Testis (tissue), 3 donors: ENCODE measurements around the gene MLNR. TPM values are rescaled to one million over a fixed set of nuclear protein-coding genes. Genes with fewer than 3 reads are reported as not detected.

Experiments used
- DNase-seq: peaks from one replicate; pipeline ENCODE4 v3.0.0-alpha.2; 2019
- H3K27ac ChIP-seq, 2 donors: fragments of 200-600 bp; sonication (generic); one replicate each; pipeline ENCODE4 v1.5.1; 2019
- H3K27me3 ChIP-seq: fragments of 200-600 bp; sonication (generic); one replicate; pipeline ENCODE4 v1.5.1; 2019
- H3K36me3 ChIP-seq: fragments of 200-600 bp; sonication (generic); one replicate; pipeline ENCODE4 v1.5.1; 2017; ENCODE audit warnings: low read depth; ENCODE audit errors: missing control alignments
- H3K4me1 ChIP-seq: fragments of 200-600 bp; sonication (generic); one replicate; pipeline ENCODE4 v1.5.1; 2019
- H3K4me3 ChIP-seq, 2 donors: fragments of 200-600 bp; sonication (generic); one replicate each; pipeline ENCODE4 v1.5.1; 2017 to 2019
- H3K9me3 ChIP-seq: fragments of 200-600 bp; sonication (generic); one replicate; pipeline ENCODE4 v1.5.1; 2017
- CTCF ChIP-seq, 3 experiments: fragments of 450-650 bp in 2 of 3; fragments of 200-600 bp in 1 of 3; sonication (generic) in 1 of 3; IDR thresholded peaks; one replicate each; pipeline ENCODE4 v1.5.1; 2016 to 2019; ENCODE audit warnings: antibody characterized with exemption in 3 of 3, mild to moderate bottlenecking in 2 of 3, moderate library complexity in 1 of 3
- POLR2A ChIP-seq: fragments of 450-650 bp; IDR thresholded peaks from one replicate; pipeline ENCODE4 v1.6.1; 2017; ENCODE audit warnings: antibody characterized with exemption, mild to moderate bottlenecking, moderate library complexity
- WGBS, 2 donors: methylation state at CpG; one replicate each; pipeline ENCODE4 v1.1.5; 2018; 5-methylcytosine and 5-hydroxymethylcytosine counted together
- intact Hi-C: fragments of 100-400 bp; cut with DNase I; formaldehyde crosslinking; loops from one replicate; pipeline ENCODE4 v1.15.1; 2023; ENCODE audit warnings: low total_unique reads
- polyA plus RNA-seq: library from polyadenylated mRNA; stranded (reverse); fragments of 350-450 nt; fragmentation: Illumina TruSeq; extraction: RNeasy Lipid Tissue Mini Kit (QIAGEN cat#74804); gene quantifications from one replicate; pipeline ENCODE4 v1.2.3, GENCODE V29; 2014; ENCODE audit warnings: low read depth, low replicate concordance; ENCODE audit not compliant: insufficient read depth
- total RNA-seq, 2 donors: library from RNA; depleted of rRNA; stranded (reverse); fragments of >200 nt; gene quantifications; one replicate each; pipeline ENCODE4 v1.2.3, GENCODE V29; 2016

The MLNR gene
- total and polyA plus RNA-seq, 3 donors from 2014 or later, result 2.0 TPM; not detected in 2

GRCh38 chr13:49216334-49216733 lies 3.8 kb upstream of the MLNR start:
- Histone ChIP-seq H3K36me3 (no peaks in the 10 kb centered on the region), H3K27me3 (no peaks in the 10 kb centered on the region), H3K4me1 (peaks cover 13% of the 10 kb centered on the region), H3K27ac (no peak overlapping the region), H3K9me3 (no peaks in the 10 kb centered on the region), H3K4me3 (no peak overlapping the region)
- DNase-seq, result no peak
- no peak for TF ChIP-seq POLR2A
- TF ChIP-seq CTCF (IDR thresholded peaks at IDR 0.05), result no peak
- intact Hi-C loops, result no loop called here
- 85 to 93% methylated on average over 6 of the region's 6 CpGs for WGBS, 2 donors

GRCh38 chr13:49217962-49218492 lies 2.1 kb upstream of the MLNR start:
- TF ChIP-seq CTCF (IDR thresholded peaks at IDR 0.05) (no peak), POLR2A (no peak)
- no peak overlapping the region for H3K27ac ChIP-seq
- 22 to 42% methylated on average over 17 of the region's 17 CpGs for WGBS, 2 donors
- H3K9me3 ChIP-seq, result no peaks in the 10 kb centered on the region
- peaks cover 13% of the 10 kb centered on the region for H3K4me1 ChIP-seq
- no peak for DNase-seq
- no peaks in the 10 kb centered on the region for H3K36me3 ChIP-seq
- no peaks in the 10 kb centered on the region for H3K27me3 ChIP-seq
- intact Hi-C loops, result no loop called here
- H3K4me3 ChIP-seq, result no peak overlapping the region

- Histone ChIP-seq H3K9me3 (no peaks in the 10 kb centered on the region), H3K36me3 (no peaks in the 10 kb centered on the region), H3K4me3 (no peak overlapping the region), H3K27me3 (no peaks in the 10 kb centered on the region), H3K27ac (no peak overlapping the region), H3K4me1 (peaks cover 13% of the 10 kb centered on the region)
- no peak for TF ChIP-seq POLR2A
- TF ChIP-seq CTCF (IDR thresholded peaks at IDR 0.05), result no peak
- intact Hi-C loops, result no loop called here
- WGBS, 2 donors, result 27 to 38% methylated on average over 25 of the region's 25 CpGs
- DNase-seq, result no peak
These were observed 1.6 kb upstream of the MLNR start for GRCh38 chr13:49218493-49219051.

- H3K36me3 ChIP-seq, result no peaks in the 10 kb centered on the region
- TF ChIP-seq POLR2A, result no peak
- no peak for TF ChIP-seq CTCF (IDR thresholded peaks at IDR 0.05)
- peak overlapping the region in 1 of 2 donors; percentile 42 for H3K4me3 ChIP-seq
- intact Hi-C loops, result no loop called here
- peak; percentile 23 for DNase-seq
- H3K4me1 ChIP-seq, result peaks cover 7% of the 10 kb centered on the region
- no peak overlapping the region for H3K27ac ChIP-seq
- no peaks in the 10 kb centered on the region for H3K27me3 ChIP-seq
- no peaks in the 10 kb centered on the region for H3K9me3 ChIP-seq
- WGBS, 2 donors, result 19 to 20% methylated on average over 11 to 17 of the region's 17 CpGs
These were observed 497 bp upstream of the MLNR start for GRCh38 chr13:49219647-49220035.
